ENCODE data around the gene CNN3.

CNN3 gene

DNA sequence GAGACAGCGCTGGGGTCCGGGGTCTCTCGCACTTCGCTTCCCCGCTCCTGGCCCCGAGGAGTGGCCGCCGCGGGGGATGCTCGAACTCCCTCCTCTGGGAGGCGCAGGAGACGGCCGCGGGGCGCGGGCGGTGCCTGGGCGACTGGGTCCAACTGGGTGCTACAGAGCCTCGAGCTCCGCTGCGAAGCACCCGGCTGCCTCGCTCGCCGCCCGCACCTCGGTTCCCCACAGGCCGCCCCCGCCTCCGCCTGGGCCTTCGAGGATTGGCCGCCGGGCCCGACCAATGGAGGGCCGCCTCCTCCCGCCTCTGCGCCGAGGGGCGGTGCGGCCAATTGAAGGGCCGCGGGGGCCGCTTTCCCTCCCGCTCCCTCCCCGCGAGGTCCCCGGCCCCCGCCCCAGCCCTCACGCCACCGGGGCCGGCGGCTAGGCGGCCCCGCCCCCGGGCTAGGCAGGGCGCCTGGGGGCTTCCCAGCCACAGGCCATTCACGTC lies at the start of gene CNN3:
TSS of gene CNN3 (minus strand) at position 196 of the 490 bp plus-strand sequence. CDS start 216 bp downstream, outside the sequence.
- H3K36me3 Mint-ChIP-seq: peaks cover 2 to 3% of the 10 kb centered on the region in 2 donors
- peaks cover 18 to 35% of the 10 kb centered on the region in 2 donors for H3K4me1 Mint-ChIP-seq
- H3K4me3 Mint-ChIP-seq: peak within 1 kb of the TSS; percentile 83 to 88
- ATAC-seq (replicated peaks): peak; percentile 87 to 88
- H3K27ac Mint-ChIP-seq: peak within 1 kb of the TSS; percentile 83
- H3K27me3 Mint-ChIP-seq: peaks cover 7 to 26% of the 10 kb centered on the region in 2 donors
- peak; percentile 74 for DNase-seq
- H3K9me3 Mint-ChIP-seq: no peaks in the 10 kb centered on the region

DNA sequence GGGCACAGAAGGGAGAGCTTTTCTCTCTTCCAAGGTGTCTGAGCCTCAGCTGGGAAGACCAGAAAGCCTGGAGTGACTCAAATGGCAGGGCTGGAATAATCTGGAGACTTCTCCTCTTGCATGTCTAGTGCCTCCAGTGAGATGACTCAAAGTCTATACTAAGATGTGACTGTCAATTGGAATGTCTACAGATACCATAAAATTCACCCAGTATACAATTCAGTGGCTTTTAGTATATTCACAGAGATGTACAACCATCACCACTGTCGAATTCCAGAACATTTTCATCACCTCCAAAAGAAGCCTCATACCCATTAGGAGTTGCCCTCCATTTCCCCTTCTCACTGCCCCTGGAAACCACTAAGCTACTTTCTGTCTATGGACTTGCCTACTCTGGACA lies 47.9 kb upstream of the CNN3 start:
- Mint-ChIP-seq H3K9me3 (no peaks in the 10 kb centered on the region), H3K4me1 (peaks cover 6 to 8% of the 10 kb centered on the region in 2 donors), H3K27me3 (no peaks in the 10 kb centered on the region), H3K4me3 (no peak overlapping the region), H3K36me3 (no peaks in the 10 kb centered on the region), H3K27ac (no peak overlapping the region)
- DNase-seq (no peak), ATAC-seq (replicated peaks) (no peak)

DNA sequence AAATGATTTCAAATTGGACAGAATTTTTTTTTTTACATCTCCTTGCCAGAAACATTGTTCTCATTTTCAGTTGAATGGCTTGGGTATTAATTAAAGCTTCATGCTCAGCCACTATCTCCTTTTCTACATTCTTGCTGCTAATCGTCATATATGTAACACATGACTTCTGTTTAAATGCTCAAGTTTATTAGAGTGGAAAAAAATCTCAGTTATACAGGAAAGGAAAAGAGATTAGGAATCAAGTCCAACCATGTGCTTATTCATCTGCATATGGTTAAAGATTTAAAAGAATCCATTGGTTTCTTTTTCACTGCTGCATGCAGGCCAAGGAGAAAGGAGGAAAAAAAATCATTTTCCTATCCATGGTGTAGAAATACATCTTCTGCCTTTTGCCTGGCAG lies 47.3 kb upstream of the CNN3 start:
- no peak overlapping the region for H3K4me3 Mint-ChIP-seq

DNA sequence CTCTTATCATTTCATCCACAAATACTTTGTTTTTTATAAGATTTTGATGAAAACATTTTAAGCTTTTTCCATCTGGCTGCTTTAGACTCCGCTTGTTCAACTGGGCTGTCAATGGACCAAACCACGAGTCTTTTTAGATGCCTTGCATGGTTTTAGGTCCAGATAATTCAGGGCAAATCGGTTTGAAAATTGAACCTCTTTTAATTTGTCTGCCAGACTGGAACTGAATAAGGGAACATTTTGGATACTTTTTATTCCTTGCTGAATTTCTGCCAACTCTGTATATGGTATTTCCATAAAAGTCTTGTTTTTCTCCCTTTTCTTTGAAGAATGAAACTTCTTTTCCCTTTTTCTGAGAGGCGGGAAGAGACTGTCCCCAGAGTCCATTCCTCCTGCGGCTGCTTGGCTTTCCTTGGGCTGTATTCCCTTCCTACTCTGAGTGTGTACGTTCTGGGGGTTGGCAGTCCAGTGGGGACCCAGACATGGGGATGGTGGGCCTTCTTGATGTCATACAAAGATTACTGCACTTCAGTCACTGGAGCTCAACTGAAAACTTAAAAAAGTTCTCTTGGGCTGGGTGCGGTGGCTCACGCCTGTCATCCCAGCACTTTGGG lies 46.5 kb upstream of the CNN3 start:
- ATAC-seq (replicated peaks) (no peak), DNase-seq (no peak)
- H3K4me3 Mint-ChIP-seq: no peak overlapping the region
- H3K9me3 Mint-ChIP-seq: no peaks in the 10 kb centered on the region
- no peak overlapping the region for H3K27ac Mint-ChIP-seq
- no peaks in the 10 kb centered on the region for H3K27me3 Mint-ChIP-seq
- no peaks in the 10 kb centered on the region for H3K4me1 Mint-ChIP-seq
- H3K36me3 Mint-ChIP-seq: no peaks in the 10 kb centered on the region

More for the DNA sequence above, 47.3 kb upstream of the CNN3 start:
- ATAC-seq (replicated peaks): no peak
- H3K9me3 Mint-ChIP-seq: no peaks in the 10 kb centered on the region
- no peak overlapping the region for H3K27ac Mint-ChIP-seq
- DNase-seq: no peak
- no peaks in the 10 kb centered on the region for H3K36me3 Mint-ChIP-seq
- no peaks in the 10 kb centered on the region for H3K27me3 Mint-ChIP-seq
- peaks cover under 1 to 2% of the 10 kb centered on the region in 2 donors for H3K4me1 Mint-ChIP-seq

DNA sequence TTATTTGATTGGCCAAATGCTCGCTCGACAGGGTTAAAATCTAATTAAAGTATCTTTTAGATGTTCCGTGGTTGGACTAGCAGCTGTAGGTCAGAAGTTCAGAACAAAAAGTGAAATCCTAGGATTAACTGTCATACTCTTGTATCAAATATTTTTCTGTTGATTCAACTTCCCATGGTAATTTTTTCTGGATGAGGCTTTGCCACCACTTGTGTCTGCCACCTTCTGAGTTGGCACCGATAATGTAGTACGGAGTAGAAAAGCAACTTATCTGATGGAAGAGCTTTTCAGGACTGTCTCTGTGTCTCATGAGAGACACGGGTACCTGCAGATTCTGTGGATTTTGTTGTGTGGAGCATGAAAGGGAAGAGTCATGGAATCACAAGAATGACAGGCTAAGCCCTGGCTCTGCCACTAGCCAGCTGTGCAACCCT lies 44.6 kb upstream of the CNN3 start:
- Mint-ChIP-seq H3K4me1 (no peaks in the 10 kb centered on the region), H3K4me3 (no peak overlapping the region), H3K27me3 (no peaks in the 10 kb centered on the region), H3K36me3 (no peaks in the 10 kb centered on the region), H3K9me3 (no peaks in the 10 kb centered on the region), H3K27ac (no peak overlapping the region)
- no peak for ATAC-seq (replicated peaks)
- DNase-seq: no peak

DNA sequence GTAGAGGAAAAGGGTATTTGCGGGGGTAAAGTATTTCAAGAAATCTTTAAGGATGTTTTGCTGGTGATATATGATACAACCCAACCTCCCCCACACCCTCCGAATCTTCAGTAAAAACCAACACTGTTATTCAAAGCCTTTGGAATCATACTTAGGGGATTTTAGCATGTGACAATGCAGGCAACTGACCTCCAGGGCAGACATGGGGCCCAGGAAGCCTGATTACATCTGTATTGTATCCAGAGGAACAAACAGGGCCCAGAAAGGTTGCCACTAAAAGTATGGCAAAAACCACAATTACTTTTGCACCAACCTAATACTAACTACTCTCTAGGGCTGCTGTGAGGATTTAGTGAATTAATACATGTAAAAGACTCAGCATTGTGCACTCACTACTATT lies 43.9 kb upstream of the CNN3 start:
- Mint-ChIP-seq H3K27ac (no peak overlapping the region), H3K27me3 (no peaks in the 10 kb centered on the region), H3K36me3 (no peaks in the 10 kb centered on the region), H3K9me3 (no peaks in the 10 kb centered on the region), H3K4me1 (no peaks in the 10 kb centered on the region), H3K4me3 (no peak overlapping the region)
- no peak for DNase-seq
- no peak for ATAC-seq (replicated peaks)

DNA sequence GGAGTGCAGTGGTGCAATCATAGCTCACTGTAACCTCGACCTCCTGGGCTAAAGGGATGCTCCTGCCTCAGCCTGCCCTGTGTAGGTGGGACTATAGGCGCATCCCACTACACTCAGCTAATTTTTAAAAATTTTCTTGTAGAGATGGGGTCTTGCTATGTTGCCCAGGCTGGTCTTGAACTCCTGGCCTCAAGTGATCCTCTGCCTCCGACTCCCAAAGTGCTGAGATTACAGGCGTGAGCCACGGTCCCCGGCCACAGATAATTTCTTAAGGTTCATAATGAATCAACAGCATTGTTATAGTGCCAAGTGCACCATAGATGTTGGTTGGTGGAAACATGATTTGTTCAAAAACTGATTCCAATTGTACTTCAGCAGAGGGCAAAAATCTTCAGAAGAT lies 42.2 kb upstream of the CNN3 start:
- no peak for ATAC-seq (replicated peaks)

GRCh38 chr1:94966033-94966432 lies 39.1 kb upstream of the CNN3 start:
- Mint-ChIP-seq H3K36me3 (no peaks in the 10 kb centered on the region), H3K9me3 (no peaks in the 10 kb centered on the region), H3K4me1 (peaks cover 3 to 15% of the 10 kb centered on the region in 2 donors), H3K27me3 (no peaks in the 10 kb centered on the region), H3K4me3 (no peak overlapping the region), H3K27ac (no peak overlapping the region)
- ATAC-seq (replicated peaks) (no peak), DNase-seq (no peak)

More for the DNA sequence above, 42.2 kb upstream of the CNN3 start:
- Mint-ChIP-seq H3K27me3 (no peaks in the 10 kb centered on the region), H3K4me1 (no peaks in the 10 kb centered on the region), H3K36me3 (no peaks in the 10 kb centered on the region), H3K27ac (no peak overlapping the region), H3K4me3 (no peak overlapping the region), H3K9me3 (no peaks in the 10 kb centered on the region)
- DNase-seq: no peak

DNA sequence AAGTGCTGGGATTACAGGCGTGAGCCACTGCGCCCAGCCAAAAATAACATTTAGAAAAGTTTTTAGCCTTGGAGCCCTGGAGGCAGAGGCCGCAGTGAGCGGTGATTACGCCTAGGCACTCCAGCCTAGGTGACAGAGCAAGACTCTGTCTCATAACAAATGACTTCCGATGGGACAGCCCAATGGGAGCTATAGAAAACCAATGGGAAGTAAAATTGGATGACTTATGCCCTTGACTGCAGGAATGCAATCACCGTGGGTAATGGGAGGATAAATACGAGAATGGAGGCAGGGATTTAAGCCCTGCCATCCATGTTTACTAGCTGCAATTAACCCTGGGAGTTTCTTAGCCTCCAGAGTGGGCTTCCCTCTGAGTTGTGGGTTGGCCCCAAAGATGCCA lies 37.0 kb upstream of the CNN3 start:
- DNase-seq (no peak), ATAC-seq (replicated peaks) (no peak)
- Mint-ChIP-seq H3K4me3 (no peak overlapping the region), H3K27ac (no peak overlapping the region), H3K4me1 (peaks cover 5 to 26% of the 10 kb centered on the region in 2 donors), H3K27me3 (no peaks in the 10 kb centered on the region), H3K9me3 (no peaks in the 10 kb centered on the region), H3K36me3 (no peaks in the 10 kb centered on the region)

DNA sequence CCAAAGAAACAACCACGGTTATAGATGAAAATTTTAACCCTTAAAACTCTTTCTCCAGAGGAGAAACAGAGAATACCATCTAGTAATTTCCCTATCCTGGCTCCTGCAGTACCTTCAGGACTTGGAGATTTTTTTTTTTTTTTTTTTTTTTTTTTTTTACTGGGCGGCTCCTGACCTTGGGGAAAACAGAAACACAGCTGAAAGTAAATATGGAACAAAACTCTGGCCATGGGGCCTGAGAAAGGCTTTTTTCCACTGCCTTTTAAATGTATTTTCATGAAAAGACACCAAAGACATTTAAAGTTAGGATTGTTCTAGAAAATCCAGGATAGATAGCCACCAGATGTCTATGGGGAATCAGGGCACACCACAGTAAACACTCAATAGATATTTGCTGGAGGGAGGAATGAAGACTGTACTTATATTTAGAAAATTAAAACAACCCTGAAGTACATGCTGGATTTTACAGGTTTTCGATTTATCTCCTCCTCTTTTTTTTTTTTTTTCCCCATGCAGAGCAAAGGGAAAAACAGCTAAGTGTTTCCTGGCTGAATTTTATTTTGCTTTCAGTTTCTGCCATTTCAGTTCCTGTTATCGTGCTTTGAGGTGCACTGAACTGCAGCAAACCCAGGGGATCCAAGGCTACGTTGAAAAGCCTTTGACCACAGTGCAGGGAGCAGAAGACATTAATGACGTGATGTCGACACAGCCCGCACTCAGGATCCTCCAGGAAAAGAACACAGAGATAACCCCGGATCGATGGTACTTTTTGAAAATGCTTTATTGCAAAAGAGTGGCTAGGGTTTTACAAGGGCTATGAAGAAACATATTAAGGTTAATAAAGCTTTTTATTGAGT lies 35.7 kb upstream of the CNN3 start:
- peak; percentile 36 for DNase-seq
- peaks cover 5 to 26% of the 10 kb centered on the region in 2 donors for H3K4me1 Mint-ChIP-seq
- H3K36me3 Mint-ChIP-seq: no peaks in the 10 kb centered on the region
- peak overlapping the region; percentile 95 for H3K27ac Mint-ChIP-seq
- ATAC-seq (replicated peaks): peak; percentile 91 to 95
- H3K4me3 Mint-ChIP-seq: peak overlapping the region; percentile 80 to 90
- no peaks in the 10 kb centered on the region for H3K9me3 Mint-ChIP-seq
- H3K27me3 Mint-ChIP-seq: no peaks in the 10 kb centered on the region

- DNase-seq (no peak), ATAC-seq (replicated peaks) (no peak)
- no peaks in the 10 kb centered on the region for H3K9me3 Mint-ChIP-seq
- H3K4me3 Mint-ChIP-seq: no peak overlapping the region
- no peaks in the 10 kb centered on the region for H3K36me3 Mint-ChIP-seq
- peaks cover 5 to 26% of the 10 kb centered on the region in 2 donors for H3K4me1 Mint-ChIP-seq
- H3K27me3 Mint-ChIP-seq: no peaks in the 10 kb centered on the region
- no peak overlapping the region for H3K27ac Mint-ChIP-seq
Measured at GRCh38 chr1:94961988-94962387, 35.1 kb upstream of the CNN3 start.

GRCh38 chr1:94961582-94961981 lies 34.7 kb upstream of the CNN3 start:
- Mint-ChIP-seq H3K27me3 (no peaks in the 10 kb centered on the region), H3K9me3 (no peaks in the 10 kb centered on the region), H3K4me3 (no peak overlapping the region), H3K36me3 (no peaks in the 10 kb centered on the region), H3K27ac (no peak overlapping the region), H3K4me1 (peaks cover 5 to 26% of the 10 kb centered on the region in 2 donors)
- ATAC-seq (replicated peaks) (no peak), DNase-seq (no peak)

GRCh38 chr1:94958081-94958480 lies 31.2 kb upstream of the CNN3 start:
- H3K4me1 Mint-ChIP-seq: peaks cover 5 to 23% of the 10 kb centered on the region in 2 donors
- no peak for DNase-seq
- no peaks in the 10 kb centered on the region for H3K36me3 Mint-ChIP-seq
- H3K9me3 Mint-ChIP-seq: no peaks in the 10 kb centered on the region
- H3K27me3 Mint-ChIP-seq: no peaks in the 10 kb centered on the region
- no peak overlapping the region for H3K4me3 Mint-ChIP-seq
- no peak overlapping the region for H3K27ac Mint-ChIP-seq
- no peak for ATAC-seq (replicated peaks)

- no peak overlapping the region for H3K4me3 Mint-ChIP-seq
- no peaks in the 10 kb centered on the region for H3K36me3 Mint-ChIP-seq
Measured at GRCh38 chr1:94955767-94956632, 29.1 kb upstream of the CNN3 start.

More at GRCh38 chr1:94955767-94956632, 29.1 kb upstream of the CNN3 start:
- Mint-ChIP-seq H3K27ac (no peak overlapping the region), H3K4me1 (peaks cover 2 to 11% of the 10 kb centered on the region in 2 donors), H3K9me3 (peaks cover 0 to 2% of the 10 kb centered on the region in 2 donors), H3K27me3 (no peaks in the 10 kb centered on the region)
- ATAC-seq (replicated peaks) (no peak), DNase-seq (no peak)
